Mesothelial cell of epicardium (in vitro differentiated cells): ENCODE measurements around the gene EFNA1. TPM values are rescaled to one million over a fixed set of nuclear protein-coding genes. Genes with fewer than 3 reads are reported as not detected.

Source experiments
- DNase-seq, 2 experiments: peaks; one replicate each; pipeline ENCODE4 v3.0.0; 2021; ENCODE audit warnings: low spot score in 2 of 2; ENCODE audit not compliant: unreplicated experiment in 2 of 2
- H3K27ac Mint-ChIP-seq: 2 replicates; pipeline ENCODE4 v1.8.0; 2021; ENCODE audit warnings: mixed read lengths
- H3K27me3 Mint-ChIP-seq: 2 replicates; pipeline ENCODE4 v1.8.0; 2021; ENCODE audit warnings: low read depth, mixed read lengths
- H3K36me3 Mint-ChIP-seq: 2 replicates; pipeline ENCODE4 v1.8.0; 2021; ENCODE audit warnings: mixed read lengths
- H3K4me1 Mint-ChIP-seq: 2 replicates; pipeline ENCODE4 v1.8.0; 2021; ENCODE audit warnings: mixed read lengths
- H3K4me3 Mint-ChIP-seq: 2 replicates; pipeline ENCODE4 v1.8.0; 2021; ENCODE audit warnings: mild to moderate bottlenecking, moderate library complexity, mixed read lengths
- H3K9me3 Mint-ChIP-seq: 2 replicates; pipeline ENCODE4 v1.8.0; 2021; ENCODE audit warnings: mixed read lengths
- total RNA-seq: library from RNA; stranded (reverse); gene quantifications from 3 replicates; pipeline ENCODE4 v1.2.1, GENCODE V29; 2021
- TF ChIP-seq, protein P1 (sequence below): fragments of 200-600 bp; sonication (generic); IDR thresholded peaks from one replicate; pipeline ENCODE4 v1.5.0; 2021; ENCODE audit warnings: antibody characterized with exemption; ENCODE audit not compliant: unreplicated experiment

EFNA1 gene
- total RNA-seq, 1 donor from 2014 or later = 92.4 TPM

DNA sequence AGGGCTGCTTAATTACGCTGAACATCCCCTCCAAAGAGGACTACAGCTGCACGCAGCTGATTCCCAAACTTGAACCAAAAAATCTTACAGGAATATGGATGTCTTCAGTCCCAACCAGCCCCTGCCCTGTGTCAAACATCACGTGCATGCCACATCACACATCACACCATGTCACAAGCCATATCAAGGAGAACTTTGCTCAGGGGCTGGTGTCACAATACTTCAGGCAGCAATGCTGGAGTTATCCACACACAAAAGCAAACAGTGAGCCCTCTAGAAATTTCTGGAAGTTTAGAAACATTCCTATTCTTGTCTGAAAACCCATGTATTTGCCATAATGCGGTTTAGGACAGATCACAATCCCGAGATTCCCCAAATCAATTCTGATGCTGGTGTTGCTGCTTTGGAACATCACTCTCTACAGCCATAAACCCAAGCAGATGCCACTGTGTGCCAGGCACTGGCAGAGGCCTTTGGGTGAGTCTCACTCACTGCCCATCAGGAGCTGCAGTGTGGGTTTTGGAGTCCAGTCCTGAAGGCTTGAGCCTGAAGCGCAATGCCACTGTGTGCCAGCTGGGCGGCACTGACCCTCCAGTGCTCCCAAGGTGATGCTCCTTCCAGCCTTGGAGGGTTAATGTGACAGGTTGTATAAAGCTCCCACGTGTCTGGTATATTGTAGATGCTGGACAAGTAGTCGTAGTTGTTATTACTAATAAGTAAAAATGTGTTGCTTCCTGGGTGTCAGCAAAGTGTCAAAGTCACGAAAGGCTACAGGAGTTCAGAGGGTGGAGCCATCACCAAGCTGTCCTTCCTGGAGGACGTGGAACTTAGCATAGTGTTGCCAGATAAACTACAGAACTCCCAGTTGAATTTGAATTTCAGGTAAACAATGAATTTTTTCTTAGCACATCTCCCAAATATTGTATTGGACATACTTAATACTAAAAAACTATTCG lies 20.1 kb upstream of the EFNA1 start:
- Mint-ChIP-seq H3K27me3 (peaks cover 3% of the 10 kb centered on the region), H3K4me1 (peaks cover 11% of the 10 kb centered on the region), H3K4me3 (no peak overlapping the region), H3K9me3 (no peaks in the 10 kb centered on the region), H3K36me3 (no peaks in the 10 kb centered on the region), H3K27ac (no peak overlapping the region)
- no peak for DNase-seq
- TF ChIP-seq, protein P1, sequence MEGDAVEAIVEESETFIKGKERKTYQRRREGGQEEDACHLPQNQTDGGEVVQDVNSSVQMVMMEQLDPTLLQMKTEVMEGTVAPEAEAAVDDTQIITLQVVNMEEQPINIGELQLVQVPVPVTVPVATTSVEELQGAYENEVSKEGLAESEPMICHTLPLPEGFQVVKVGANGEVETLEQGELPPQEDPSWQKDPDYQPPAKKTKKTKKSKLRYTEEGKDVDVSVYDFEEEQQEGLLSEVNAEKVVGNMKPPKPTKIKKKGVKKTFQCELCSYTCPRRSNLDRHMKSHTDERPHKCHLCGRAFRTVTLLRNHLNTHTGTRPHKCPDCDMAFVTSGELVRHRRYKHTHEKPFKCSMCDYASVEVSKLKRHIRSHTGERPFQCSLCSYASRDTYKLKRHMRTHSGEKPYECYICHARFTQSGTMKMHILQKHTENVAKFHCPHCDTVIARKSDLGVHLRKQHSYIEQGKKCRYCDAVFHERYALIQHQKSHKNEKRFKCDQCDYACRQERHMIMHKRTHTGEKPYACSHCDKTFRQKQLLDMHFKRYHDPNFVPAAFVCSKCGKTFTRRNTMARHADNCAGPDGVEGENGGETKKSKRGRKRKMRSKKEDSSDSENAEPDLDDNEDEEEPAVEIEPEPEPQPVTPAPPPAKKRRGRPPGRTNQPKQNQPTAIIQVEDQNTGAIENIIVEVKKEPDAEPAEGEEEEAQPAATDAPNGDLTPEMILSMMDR = no peak

DNA sequence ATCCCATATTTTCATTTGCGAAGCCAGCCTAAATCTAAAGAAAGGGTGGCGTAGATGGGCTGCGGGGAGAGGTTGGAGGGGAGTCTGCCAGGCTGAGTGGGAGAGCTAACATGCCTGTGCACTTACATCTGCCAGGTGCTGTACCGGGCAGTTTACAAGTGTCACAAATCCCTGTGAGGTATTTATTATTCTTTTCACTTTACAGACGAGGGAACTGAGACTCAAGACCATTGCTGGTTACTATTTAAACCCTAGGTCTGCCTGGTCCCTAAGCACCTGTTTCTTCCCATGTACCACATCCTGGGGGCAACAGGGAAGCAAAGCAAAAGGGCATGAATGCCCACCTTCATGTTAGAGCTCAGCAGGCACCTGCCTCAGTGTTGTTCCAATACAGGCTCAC lies 19.4 kb upstream of the EFNA1 start:
- TF ChIP-seq, protein P1 = no peak
- H3K4me3 Mint-ChIP-seq = no peak overlapping the region
- H3K27me3 Mint-ChIP-seq = peaks cover 3% of the 10 kb centered on the region
- no peaks in the 10 kb centered on the region for H3K9me3 Mint-ChIP-seq
- DNase-seq = no peak
- no peak overlapping the region for H3K27ac Mint-ChIP-seq
- no peaks in the 10 kb centered on the region for H3K36me3 Mint-ChIP-seq
- peaks cover 11% of the 10 kb centered on the region for H3K4me1 Mint-ChIP-seq

DNA sequence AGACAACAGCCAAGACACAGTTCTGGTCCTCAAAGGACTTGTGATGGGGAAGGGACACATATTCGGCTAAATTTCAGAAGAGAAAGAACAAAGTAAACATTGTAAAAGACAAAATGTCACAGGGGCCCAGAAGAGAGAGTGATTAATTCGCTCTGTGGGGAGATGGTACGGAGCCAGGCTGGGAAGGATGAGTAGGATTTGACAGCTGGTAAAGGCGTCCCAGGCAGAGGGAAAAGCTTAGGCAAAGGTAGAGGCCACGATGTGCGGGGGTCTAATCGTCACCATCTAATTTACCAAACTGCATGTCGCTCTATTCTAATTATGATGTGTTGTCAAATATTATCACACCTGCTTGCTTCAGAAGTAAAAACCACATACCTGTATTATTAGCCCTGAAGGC lies 17.3 kb upstream of the EFNA1 start:
- DNase-seq = no peak
- Mint-ChIP-seq H3K9me3 (no peaks in the 10 kb centered on the region), H3K27me3 (peaks cover 3% of the 10 kb centered on the region), H3K36me3 (no peaks in the 10 kb centered on the region), H3K4me1 (peaks cover 14% of the 10 kb centered on the region), H3K4me3 (no peak overlapping the region), H3K27ac (no peak overlapping the region)
- TF ChIP-seq, protein P1 = no peak

DNA sequence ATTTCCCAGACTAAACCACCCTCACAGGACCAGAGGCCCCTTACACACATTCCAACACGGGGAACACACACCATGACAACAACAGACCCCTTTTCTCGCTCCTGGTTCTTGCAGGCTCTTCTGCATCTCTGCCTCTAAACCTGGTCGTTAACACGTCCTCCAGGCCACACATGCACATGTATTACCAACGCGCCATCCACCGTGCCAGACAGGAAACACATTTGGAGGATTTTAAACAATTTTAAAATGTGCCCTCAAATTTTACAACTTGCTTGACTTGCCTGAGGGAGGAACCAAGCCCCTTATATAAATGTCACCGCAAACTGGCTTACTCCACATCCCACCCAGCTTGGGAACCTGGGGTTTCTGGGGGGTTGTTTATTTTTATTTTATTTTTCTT lies 16.9 kb upstream of the EFNA1 start:
- no peaks in the 10 kb centered on the region for H3K36me3 Mint-ChIP-seq
- peaks cover 14% of the 10 kb centered on the region for H3K4me1 Mint-ChIP-seq
- TF ChIP-seq, protein P1 = no peak
- no peaks in the 10 kb centered on the region for H3K9me3 Mint-ChIP-seq
- no peak overlapping the region for H3K27ac Mint-ChIP-seq
- no peak overlapping the region for H3K4me3 Mint-ChIP-seq
- no peaks in the 10 kb centered on the region for H3K27me3 Mint-ChIP-seq
- DNase-seq = no peak

DNA sequence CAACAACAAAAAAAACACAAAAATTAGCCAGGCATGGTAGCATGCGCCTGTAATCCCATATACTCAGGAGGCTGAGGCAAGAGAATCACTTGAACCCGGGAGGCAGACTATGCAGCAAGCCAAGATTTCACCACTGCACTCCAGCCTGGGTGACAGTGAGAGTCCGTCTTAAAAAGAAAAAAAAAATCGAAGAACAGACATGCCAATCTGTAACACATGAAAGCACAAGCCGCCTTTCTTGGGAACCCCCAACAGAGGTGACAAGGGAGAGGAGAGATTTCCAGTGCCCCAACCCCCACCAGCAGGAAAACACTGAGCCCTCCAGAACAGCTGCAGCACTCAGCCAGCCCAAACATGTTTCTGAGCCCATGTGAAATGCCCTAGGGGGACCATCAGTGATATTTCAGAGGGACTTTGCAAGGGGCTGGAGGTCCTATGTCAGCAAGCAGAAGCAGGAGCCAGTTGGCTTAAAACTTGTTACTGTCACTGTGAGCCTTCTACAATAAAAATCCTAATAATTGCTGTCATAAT lies 14.2 kb upstream of the EFNA1 start:
- H3K27me3 Mint-ChIP-seq = no peaks in the 10 kb centered on the region
- H3K4me1 Mint-ChIP-seq = peaks cover 14% of the 10 kb centered on the region
- H3K27ac Mint-ChIP-seq = no peak overlapping the region
- no peaks in the 10 kb centered on the region for H3K9me3 Mint-ChIP-seq
- TF ChIP-seq, protein P1 = no peak
- no peak for DNase-seq
- H3K4me3 Mint-ChIP-seq = no peak overlapping the region
- no peaks in the 10 kb centered on the region for H3K36me3 Mint-ChIP-seq
